NCI-H1417 (cell line): ENCODE measurements around the gene IMPG1.
"Not testable (repeated sequence)": the region's sequence is repeated elsewhere in the genome, so short reads cannot be mapped to it uniquely, and the experiment has no call there.

Experiments
- DNase-seq, 3 experiments: peaks; one replicate each; lab custom pipeline; 2025; lab: John Stamatoyannopoulos, UW

Gene IMPG1

GRCh38 chr6:75952128-75952527 is 120.3 kb downstream of the IMPG1 start:
- DNase-seq: no peak

- DNase-seq: no peak
Observed at GRCh38 chr6:75947935-75948334, 124.5 kb downstream of the IMPG1 start.

DNA sequence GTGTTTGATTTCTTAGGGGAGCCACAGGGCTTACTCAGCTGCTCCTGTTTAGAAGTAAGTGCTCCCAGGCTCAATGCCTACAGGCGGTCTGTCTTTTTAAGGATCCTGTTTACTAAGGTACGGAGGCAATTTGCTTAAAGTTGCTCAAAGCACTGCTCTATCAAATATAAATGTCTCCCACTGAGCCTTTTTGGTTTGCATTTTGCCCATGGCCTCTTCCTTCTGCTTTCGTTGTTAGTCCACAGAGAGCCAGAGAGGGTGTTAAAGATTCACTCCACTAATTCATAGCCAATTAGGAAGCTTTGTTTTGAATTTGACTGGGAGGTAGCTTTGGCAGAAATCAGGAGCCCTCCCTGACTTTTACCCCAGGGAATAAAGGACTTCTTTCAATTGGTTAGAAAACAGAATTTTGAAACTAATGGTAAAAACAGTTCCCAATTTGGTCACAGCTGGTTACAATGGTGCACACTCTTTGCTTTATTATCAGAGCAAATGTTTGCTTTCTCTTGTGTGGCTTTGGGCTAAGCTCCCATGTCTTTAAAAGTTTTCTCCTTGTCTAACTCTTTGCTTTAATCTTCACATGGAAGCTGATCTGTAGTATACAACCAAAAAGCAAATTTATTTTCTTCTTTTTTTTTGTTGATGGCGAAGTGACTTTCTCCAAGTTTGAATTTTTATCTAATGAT is 126.2 kb downstream of the IMPG1 start:
- no peak for DNase-seq

- DNase-seq: peak in 1 of 3 experiments; percentile 5
Observed at GRCh38 chr6:75943381-75943780, 129.1 kb downstream of the IMPG1 start.

DNA sequence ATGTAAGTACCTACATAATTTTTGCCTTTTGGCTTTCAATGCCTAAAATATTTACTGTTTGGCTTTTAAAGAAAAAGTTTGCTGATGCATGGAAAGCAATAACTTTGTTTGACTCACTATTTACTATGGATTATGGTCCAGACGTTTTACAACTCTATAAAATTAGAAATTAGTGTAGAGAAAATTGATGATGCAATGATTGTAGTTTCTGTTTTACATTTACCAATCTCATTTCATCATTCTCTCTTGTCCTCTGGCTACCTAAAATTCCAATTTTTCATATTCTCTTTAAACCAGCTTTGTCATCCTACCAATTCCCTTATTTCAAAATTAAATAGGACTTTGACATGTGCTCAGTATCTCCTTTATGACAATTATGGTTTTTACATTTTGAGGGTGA is 131.0 kb downstream of the IMPG1 start:
- no peak for DNase-seq

GRCh38 chr6:75940564-75940963 is 131.9 kb downstream of the IMPG1 start:
- no peak for DNase-seq

DNA sequence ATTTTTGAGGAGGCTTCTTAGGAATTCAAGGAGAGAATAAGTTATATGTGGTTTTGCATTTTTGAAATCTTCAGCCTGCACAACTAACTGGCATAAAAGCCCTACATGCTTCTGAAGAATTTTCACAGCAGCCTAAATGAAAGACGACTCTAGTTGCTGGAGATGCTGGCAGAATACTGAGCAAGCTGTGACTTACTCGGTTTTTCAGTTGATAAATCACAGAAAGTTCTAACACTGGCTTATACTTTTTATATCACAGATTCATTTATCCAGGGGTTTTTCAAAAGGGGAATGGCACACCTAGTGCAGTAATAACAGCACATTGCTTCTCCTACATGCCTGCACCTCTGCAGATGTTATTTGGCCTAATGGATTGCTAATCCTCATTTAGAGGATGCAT is 134.6 kb downstream of the IMPG1 start:
- DNase-seq: no peak

DNA sequence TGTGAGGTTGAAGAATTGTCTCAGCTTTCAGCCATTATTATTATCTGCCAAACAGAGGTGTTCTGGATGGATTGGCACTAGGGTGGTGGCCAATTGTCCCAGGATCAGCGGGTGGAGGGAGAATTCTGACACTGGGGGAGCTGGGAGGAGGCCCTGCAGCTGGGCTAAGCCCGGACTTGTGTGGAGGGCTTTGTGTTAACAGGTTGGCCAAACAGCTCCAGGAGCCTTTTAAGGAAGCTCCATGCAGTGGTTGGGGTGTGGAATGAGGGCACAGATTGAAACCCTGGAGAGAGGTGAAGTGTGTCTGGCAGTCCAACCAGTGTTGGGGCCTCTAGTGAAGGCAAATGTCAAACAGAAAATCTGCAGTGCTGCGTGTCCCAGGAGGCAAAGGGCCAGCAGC is 135.8 kb downstream of the IMPG1 start:
- no peak for DNase-seq

DNA sequence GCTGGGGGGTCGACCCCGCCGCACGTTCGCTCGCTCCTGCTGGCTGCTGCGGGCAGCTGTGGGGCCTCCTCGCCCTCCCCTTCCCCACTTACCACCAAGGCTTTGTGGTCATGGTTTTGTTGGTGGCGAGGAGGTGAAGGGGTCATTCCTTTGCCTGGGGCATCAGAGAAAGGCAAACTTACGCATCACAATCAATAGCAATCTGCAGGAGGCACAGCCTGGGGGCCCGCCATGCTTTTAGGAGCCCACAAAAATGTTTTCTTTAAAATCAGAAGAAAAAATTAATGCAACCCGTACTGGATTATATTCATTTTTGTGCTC is 137.0 kb downstream of the IMPG1 start:
- no peak for DNase-seq

DNA sequence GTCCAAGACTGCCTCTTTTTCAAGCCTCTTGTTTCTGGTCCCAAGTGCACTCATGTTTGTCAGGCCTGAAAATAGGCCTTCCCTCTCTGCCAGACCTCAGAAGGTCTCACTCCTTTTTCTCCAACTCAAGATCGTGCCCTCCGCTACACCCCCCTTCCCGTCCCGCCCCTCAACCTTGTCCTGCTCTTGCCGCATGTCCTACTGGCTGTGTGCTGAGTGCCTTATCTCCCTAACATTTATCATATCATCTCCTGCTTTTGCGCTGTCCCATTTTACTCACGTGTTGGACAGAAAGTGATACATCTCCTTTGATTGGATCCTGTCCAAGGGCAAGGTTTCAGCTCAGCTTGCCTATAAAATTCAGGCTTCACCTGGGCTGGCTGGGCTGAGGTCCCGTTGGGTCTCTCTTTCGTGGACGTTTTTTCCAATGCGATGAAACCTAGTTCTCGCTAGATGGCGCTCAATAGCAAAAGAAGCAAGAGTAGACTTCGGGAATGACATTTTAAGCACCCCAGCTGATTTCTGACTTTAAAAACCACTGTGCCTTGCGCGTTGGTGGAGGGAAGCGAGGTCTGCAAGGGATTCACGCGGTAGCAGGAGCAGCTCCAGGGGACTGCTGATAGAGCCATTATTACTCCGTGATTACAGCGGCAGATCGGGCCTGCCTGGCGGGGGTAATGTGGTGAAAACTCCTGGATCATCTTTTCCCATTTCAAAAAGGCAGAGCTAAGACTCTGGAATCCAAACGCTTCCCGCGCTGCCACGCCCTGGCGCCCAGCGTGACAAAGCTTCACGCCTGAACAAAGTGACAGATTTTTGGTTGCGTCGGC is 137.6 kb downstream of the IMPG1 start:
- DNase-seq: peak; percentile 38 to 85 (median 72)

DNA sequence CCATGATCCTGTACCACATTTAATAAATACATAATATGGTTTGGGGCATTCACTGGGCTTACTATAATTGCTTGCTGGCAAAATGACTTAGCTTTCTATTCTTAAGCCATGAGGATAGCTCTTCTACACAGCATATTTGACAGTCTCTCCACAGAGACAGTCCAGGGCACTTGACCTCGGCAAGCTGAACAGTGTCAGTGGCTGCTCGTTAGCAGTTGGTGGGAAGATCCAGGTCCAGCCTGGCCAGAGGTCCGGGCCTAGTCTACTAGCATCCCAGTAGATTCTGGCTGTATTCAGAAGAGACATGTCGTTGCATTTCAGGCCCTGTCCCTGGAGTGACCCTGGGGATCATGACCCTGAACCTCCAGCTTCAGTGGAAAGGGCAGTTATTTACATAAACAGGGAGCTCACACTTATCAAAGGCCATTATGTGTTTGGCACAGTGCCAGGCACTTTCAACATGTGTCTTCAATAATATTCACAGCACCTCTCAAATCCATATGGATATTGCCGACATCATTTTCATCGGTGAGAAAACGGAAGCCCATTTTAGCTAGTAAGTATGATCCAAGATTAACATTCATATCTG is 139.0 kb downstream of the IMPG1 start:
- peak in 2 of 3 experiments; percentile 25 to 47 for DNase-seq

- peak in 2 of 3 experiments; percentile 20 to 62 for DNase-seq
Observed at GRCh38 chr6:75932067-75932466, 140.4 kb downstream of the IMPG1 start.

GRCh38 chr6:75931011-75931680 is 141.3 kb downstream of the IMPG1 start:
- no peak for DNase-seq

DNA sequence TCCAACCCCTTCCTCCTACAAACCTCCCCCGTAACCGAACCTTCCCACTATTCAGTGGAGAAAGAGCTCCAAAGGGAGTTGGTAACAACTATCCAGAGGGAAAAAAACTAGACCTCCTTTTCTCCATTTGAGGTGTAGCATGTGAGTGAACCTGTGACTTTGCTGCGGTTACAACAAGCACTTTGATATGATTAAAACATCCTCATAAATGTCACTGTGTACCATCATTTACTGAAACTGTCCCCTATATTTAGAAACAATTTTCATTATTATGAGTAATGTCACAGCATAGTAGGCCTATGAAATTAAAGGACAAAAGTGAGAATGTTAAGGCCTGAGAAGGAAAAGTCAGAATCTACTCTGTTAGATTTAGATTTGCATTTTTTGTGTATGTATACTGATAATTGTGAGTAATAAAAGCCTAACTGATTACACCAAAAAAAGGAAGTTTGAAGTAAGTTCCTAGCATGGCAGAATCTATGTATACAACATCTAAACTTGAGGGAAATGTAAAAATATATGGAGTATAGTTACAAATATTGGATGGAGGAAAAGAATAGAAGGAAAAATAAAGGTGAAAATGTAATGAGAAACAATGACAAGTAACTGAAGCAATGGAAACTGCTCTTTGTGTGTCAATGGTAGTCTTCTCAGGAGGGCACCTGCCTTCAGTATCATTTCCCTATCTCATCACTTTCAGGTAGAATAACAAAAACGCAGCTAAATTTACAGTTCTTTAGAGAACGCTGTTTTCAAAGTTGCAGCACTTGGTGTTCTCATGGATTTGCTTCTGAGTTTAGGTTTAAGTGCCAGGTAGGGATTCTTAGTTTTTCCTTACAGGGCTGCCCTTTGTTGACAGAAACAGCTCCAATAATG is 145.9 kb downstream of the IMPG1 start:
- no peak for DNase-seq

DNA sequence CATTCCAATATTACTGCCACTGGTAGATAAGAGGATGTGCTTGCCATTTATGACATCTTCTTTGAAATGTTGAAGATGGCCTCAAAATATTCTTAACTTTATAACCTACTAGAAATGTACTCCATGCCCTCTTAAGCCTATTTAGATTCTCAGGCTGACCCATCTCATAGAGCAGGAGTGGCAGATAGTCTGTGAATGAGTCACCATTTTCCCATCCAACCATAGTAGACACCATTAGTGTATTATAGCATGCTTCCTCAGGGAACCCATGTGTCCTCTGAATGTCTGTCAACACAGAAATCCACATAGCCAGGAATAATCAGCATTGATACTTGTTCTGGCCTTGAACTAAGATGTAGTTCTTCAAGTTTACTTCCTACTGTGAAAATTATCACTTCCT is 150.2 kb downstream of the IMPG1 start:
- peak in 1 of 3 experiments; percentile 17 for DNase-seq

DNA sequence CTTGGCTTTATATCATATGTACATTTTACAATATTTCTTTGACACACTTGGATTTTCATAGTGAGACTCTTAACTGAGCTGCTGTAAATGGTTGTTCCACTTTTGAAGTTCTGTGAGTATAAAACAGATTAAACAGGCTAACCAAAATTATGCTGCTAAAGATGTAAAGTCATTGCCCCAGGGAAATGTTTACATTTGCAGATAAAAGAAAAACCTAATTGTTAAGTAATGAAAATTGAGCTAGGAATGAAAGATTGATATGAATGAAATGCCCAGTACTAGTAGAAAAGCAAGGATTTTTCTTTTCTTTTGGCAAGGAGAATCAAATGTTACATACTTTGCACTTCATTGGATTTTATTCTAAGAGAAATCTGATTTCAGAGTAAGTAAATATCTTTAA is 159.4 kb downstream of the IMPG1 start:
- no peak for DNase-seq

DNA sequence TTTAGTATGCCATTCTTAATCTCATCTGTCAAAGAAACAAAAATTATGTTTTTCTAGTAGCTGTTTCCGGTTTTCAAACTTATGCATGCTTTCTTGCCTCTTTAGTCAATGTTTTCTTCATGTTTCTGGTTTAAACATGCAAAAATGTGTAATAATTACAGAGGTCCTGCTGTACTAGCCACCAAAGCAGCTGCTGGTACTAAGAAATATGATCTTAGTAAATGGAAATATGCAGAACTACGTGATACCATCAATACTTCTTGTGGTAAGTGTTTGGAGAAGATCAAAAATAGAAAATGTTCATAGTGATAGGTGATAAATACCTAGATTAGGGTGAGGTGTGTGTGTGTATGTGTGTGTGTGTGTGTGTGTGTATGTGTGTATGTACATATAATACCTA is 165.0 kb downstream of the IMPG1 start:
- no peak for DNase-seq

- DNase-seq: no peak
Observed at GRCh38 chr6:75906871-75907270, 165.6 kb downstream of the IMPG1 start.

GRCh38 chr6:75905129-75905528 is 167.3 kb downstream of the IMPG1 start:
- DNase-seq: not testable (repeated sequence)

DNA sequence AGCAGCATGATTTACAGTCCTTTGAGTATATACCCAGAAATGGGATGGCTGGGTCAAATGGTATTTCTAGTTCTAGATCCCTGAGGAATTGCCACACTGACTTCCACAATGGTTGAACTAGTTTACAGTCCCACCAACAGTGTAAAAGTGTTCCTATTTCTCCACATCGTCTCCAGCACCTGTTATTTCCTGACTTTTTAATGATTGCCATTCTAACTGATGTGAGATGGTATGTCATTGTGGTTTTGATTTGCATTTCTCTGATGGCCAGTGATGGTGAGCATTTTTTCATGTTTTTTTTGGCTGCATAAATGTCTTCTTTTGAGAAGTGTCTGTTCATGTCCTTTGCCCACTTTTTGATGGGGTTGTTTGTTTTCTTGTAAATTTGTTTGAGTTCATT is 172.2 kb downstream of the IMPG1 start:
- not testable (repeated sequence) for DNase-seq

DNA sequence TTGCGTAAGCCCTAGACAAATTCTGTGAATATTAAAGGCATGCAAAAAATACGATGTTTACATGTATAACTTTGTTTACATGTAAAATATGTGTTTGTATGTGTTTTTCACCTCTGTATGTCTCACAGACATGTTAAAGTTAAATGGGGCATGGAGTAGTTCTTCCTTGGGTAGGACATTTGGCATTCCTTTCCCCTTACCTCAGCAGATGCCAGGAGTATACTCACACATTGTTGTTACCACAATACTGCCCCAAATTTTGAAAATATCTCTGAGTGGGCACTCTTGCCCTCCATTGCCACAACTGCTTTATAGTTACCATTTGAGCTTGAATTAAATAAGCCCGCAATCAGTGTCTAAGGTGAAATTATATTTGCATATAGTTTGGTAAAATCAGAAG is 175.9 kb downstream of the IMPG1 start:
- no peak for DNase-seq

GRCh38 chr6:75893776-75894152 is 178.7 kb downstream of the IMPG1 start:
- no peak for DNase-seq
